ENCODE data around the gene PROM1.

DNA sequence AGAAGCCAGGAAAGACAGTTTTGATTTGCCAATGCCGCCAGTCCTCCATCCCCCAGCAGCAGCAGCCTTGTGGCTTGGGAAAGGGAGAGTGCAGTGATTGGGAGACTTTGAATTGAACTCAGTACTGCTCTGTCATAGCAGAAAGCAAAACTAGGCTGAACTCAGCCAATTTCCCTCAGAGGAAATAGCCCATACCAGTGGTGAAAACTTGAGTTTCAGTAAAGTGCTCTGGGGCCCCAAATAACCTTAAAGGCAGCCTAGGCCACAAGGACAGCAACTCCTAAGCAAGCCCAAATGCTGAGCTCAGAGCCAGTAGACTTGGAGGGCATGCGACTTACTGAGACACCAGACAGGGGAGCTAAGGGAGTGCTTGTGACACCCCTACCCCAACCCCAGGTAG is 2.0 kb upstream of the PROM1 start:
- TF ChIP-seq, protein P1, sequence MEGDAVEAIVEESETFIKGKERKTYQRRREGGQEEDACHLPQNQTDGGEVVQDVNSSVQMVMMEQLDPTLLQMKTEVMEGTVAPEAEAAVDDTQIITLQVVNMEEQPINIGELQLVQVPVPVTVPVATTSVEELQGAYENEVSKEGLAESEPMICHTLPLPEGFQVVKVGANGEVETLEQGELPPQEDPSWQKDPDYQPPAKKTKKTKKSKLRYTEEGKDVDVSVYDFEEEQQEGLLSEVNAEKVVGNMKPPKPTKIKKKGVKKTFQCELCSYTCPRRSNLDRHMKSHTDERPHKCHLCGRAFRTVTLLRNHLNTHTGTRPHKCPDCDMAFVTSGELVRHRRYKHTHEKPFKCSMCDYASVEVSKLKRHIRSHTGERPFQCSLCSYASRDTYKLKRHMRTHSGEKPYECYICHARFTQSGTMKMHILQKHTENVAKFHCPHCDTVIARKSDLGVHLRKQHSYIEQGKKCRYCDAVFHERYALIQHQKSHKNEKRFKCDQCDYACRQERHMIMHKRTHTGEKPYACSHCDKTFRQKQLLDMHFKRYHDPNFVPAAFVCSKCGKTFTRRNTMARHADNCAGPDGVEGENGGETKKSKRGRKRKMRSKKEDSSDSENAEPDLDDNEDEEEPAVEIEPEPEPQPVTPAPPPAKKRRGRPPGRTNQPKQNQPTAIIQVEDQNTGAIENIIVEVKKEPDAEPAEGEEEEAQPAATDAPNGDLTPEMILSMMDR (IDR thresholded peaks at IDR 0.05), result no peak
- TF ChIP-seq POLR2A (IDR thresholded peaks at IDR 0.05), result no peak
